Ascending aorta (tissue), 2 donors: ENCODE results near the gene SPATA22. TPM values are rescaled to one million over a fixed set of nuclear protein-coding genes. Genes with fewer than 3 reads are reported as not detected.

ENCODE experiments used
- DNase-seq, 2 donors: peaks; one replicate each; pipeline ENCODE4 v3.0.0-alpha.2; 2019; ENCODE audit warnings: low spot score in 2 of 2
- H3K27ac ChIP-seq, 2 donors: fragments of 200-600 bp; sonication (generic); one replicate each; pipeline ENCODE4 v1.5.1; 2016 to 2017; ENCODE audit warnings: mild to moderate bottlenecking in 1 of 2
- H3K27me3 ChIP-seq: fragments of 200-600 bp; sonication (generic); one replicate; pipeline ENCODE4 v1.5.1; 2017
- H3K36me3 ChIP-seq, 2 donors: fragments of 200-600 bp; sonication (generic); one replicate each; pipeline ENCODE4 v1.5.1; 2016
- H3K4me1 ChIP-seq, 2 donors: fragments of 200-600 bp; sonication (generic); one replicate each; pipeline ENCODE4 v1.5.1; 2016 to 2017; ENCODE audit warnings: mild to moderate bottlenecking in 1 of 2
- H3K4me3 ChIP-seq, 2 donors: fragments of 200-600 bp; sonication (generic); one replicate each; pipeline ENCODE4 v1.5.1; 2016 to 2017; ENCODE audit warnings: mild to moderate bottlenecking in 1 of 2
- H3K9me3 ChIP-seq, 2 donors: fragments of 200-600 bp; sonication (generic); one replicate each; pipeline ENCODE4 v1.5.1; 2016
- intact Hi-C: fragments of 100-400 bp; cut with DNase I; formaldehyde crosslinking; loops from one replicate; pipeline ENCODE4 v1.15.1; 2023
- total RNA-seq: library from RNA; depleted of rRNA; stranded (reverse); fragments of >200 nt; gene quantifications from one replicate; pipeline ENCODE4 v1.1.0, GENCODE V29; 2016
- TF ChIP-seq, protein P1 (sequence below), 3 experiments: fragments of 200-600 bp in 2 of 3; fragments of 450-650 bp in 1 of 3; sonication (generic) in 2 of 3; IDR thresholded peaks; one replicate each; pipeline ENCODE4 v1.5.1; 2016 to 2019; ENCODE audit warnings: antibody characterized with exemption in 3 of 3, mild to moderate bottlenecking in 1 of 3, moderate library complexity in 1 of 3

The SPATA22 gene
- total RNA-seq, 1 donor from 2014 or later, result not detected

DNA sequence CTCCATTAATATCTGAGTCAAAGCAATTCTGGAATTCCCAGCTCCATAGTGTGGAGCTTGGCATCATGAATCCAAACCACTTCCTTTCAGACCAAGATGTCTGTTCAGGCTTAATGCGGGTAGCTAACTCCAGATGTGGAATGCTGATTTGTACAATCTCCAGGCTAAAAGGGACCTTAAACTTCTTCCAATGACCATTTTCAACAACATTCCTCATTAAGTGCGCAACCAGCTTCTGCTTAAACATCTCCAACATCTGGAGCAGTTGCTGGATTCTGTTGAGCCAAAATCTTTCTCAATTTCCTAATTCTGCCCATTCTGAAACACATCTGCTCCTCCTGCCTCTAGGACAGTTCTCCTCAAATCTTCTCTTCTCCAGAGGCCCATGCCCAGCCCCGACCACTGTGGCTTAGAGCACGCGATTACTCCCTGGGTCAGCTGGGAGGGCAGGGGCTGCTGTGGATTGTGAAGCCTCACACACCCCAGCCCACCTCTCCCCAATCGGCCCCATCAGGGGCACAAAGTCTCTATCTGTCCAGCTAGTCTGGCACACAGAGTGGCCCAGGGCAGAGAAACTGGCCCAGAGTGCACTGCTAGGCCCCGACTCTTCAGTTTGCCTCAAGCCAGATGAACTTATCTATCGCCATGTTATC is 40.4 kb upstream of the SPATA22 start:
- Histone ChIP-seq H3K4me1 (peaks cover 7 to 14% of the 10 kb centered on the region in 2 donors), H3K9me3 (no peaks in the 10 kb centered on the region), H3K4me3 (no peak overlapping the region), H3K27me3 (no peaks in the 10 kb centered on the region), H3K27ac (peak overlapping the region; percentile 59 to 87), H3K36me3 (no peaks in the 10 kb centered on the region)
- TF ChIP-seq, protein P1, sequence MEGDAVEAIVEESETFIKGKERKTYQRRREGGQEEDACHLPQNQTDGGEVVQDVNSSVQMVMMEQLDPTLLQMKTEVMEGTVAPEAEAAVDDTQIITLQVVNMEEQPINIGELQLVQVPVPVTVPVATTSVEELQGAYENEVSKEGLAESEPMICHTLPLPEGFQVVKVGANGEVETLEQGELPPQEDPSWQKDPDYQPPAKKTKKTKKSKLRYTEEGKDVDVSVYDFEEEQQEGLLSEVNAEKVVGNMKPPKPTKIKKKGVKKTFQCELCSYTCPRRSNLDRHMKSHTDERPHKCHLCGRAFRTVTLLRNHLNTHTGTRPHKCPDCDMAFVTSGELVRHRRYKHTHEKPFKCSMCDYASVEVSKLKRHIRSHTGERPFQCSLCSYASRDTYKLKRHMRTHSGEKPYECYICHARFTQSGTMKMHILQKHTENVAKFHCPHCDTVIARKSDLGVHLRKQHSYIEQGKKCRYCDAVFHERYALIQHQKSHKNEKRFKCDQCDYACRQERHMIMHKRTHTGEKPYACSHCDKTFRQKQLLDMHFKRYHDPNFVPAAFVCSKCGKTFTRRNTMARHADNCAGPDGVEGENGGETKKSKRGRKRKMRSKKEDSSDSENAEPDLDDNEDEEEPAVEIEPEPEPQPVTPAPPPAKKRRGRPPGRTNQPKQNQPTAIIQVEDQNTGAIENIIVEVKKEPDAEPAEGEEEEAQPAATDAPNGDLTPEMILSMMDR (IDR thresholded peaks at IDR 0.05), result no peak
- DNase-seq, result no peak
- intact Hi-C loops, result no loop called here

DNA sequence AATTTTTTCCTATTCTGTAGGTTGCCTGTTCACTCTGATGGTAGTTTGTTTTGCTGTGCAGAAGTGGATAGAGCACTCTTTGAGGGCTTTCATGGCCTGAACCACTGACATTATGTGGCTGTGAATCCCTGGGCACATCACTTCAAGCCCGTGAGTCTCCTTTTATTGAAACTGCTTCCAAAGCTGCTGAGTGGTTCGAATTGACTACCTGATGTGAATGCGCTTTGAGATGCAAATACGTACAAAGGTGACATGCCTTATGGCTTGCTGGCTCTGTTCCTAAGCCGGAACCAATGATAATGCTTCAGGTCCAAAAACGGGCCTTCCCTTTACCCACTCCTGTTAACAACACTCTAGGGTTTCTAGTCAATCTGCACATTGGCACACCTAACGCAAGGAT is 38.5 kb upstream of the SPATA22 start:
- TF ChIP-seq, protein P1 (IDR thresholded peaks at IDR 0.05), result no peak
- intact Hi-C loops, result no loop called here
- Histone ChIP-seq H3K4me3 (no peak overlapping the region), H3K27ac (no peak overlapping the region), H3K4me1 (peaks cover 7 to 14% of the 10 kb centered on the region in 2 donors), H3K36me3 (no peaks in the 10 kb centered on the region), H3K9me3 (no peaks in the 10 kb centered on the region), H3K27me3 (no peaks in the 10 kb centered on the region)
- no peak for DNase-seq

- no peaks in the 10 kb centered on the region for H3K36me3 ChIP-seq
- H3K4me3 ChIP-seq, result no peak overlapping the region
- no peaks in the 10 kb centered on the region for H3K9me3 ChIP-seq
- no peak overlapping the region for H3K27ac ChIP-seq
- intact Hi-C loops, result no loop called here
- TF ChIP-seq, protein P1 (IDR thresholded peaks at IDR 0.05), result no peak
- no peak for DNase-seq
- no peaks in the 10 kb centered on the region for H3K27me3 ChIP-seq
- peaks cover 0 to 5% of the 10 kb centered on the region in 2 donors for H3K4me1 ChIP-seq
Measured at GRCh38 chr17:3507869-3508268, 36.2 kb upstream of the SPATA22 start.

GRCh38 chr17:3507071-3507470 is 35.5 kb upstream of the SPATA22 start:
- DNase-seq, result no peak
- no peaks in the 10 kb centered on the region for H3K36me3 ChIP-seq
- intact Hi-C loops, result no loop called here
- TF ChIP-seq, protein P1 (IDR thresholded peaks at IDR 0.05), result no peak
- peaks cover 0 to 3% of the 10 kb centered on the region in 2 donors for H3K4me1 ChIP-seq
- no peaks in the 10 kb centered on the region for H3K27me3 ChIP-seq
- H3K27ac ChIP-seq, result no peak overlapping the region
- H3K4me3 ChIP-seq, result no peak overlapping the region
- no peaks in the 10 kb centered on the region for H3K9me3 ChIP-seq

DNA sequence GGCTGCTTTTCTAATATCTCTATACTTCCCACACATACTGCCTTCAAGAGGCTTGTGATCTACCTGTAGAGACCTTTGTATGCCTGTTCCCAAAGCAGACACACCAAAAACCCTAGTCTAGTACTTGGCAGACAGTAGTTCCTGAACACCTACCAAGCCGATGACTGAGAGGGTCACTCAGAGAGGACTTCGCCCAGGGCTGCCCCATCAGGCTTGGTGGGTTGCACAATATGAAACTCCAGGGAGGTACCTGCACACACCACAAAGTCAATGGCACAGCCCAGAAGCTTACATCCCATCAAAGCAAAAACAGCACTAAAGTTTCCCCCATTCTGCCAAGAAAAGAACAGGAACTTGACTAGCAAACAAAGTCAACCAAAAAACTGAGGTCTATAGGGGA is 34.4 kb upstream of the SPATA22 start:
- H3K4me3 ChIP-seq, result no peak overlapping the region
- H3K27ac ChIP-seq, result no peak overlapping the region
- DNase-seq, result no peak
- no peaks in the 10 kb centered on the region for H3K27me3 ChIP-seq
- no peaks in the 10 kb centered on the region for H3K4me1 ChIP-seq
- H3K36me3 ChIP-seq, result no peaks in the 10 kb centered on the region
- intact Hi-C loops, result no loop called here
- no peaks in the 10 kb centered on the region for H3K9me3 ChIP-seq
- TF ChIP-seq, protein P1 (IDR thresholded peaks at IDR 0.05), result no peak

GRCh38 chr17:3505008-3505407 is 33.4 kb upstream of the SPATA22 start:
- Histone ChIP-seq H3K36me3 (no peaks in the 10 kb centered on the region), H3K4me1 (no peaks in the 10 kb centered on the region), H3K27me3 (no peaks in the 10 kb centered on the region), H3K9me3 (no peaks in the 10 kb centered on the region), H3K27ac (no peak overlapping the region), H3K4me3 (no peak overlapping the region)
- intact Hi-C loops, result no loop called here
- TF ChIP-seq, protein P1 (IDR thresholded peaks at IDR 0.05), result no peak
- DNase-seq, result no peak
